Upper lobe of left lung (tissue), 6 donors: ENCODE measurements around the gene TBL1XR1. TPM values are rescaled to one million over a fixed set of nuclear protein-coding genes. Genes with fewer than 3 reads are reported as not detected.

Source experiments
- ATAC-seq, 2 donors: fragments of 200-7000 bp; cut with Tn5 transposase; one replicate each; pipeline ENCODE4 v1.9.1; 2022; ENCODE audit warnings: mild to moderate bottlenecking in 2 of 2, moderate library complexity in 2 of 2; ENCODE audit not compliant: low FRiP score in 2 of 2
- DNase-seq, 2 donors: peaks; one replicate each; pipeline ENCODE4 v3.0.0-alpha.2; 2019 to 2020
- H3K27ac ChIP-seq, 4 donors: fragments of 200-600 bp; sonication (generic); one replicate each; pipeline ENCODE4 v1.5.1; 2016 to 2019
- H3K27me3 ChIP-seq, 4 donors: fragments of 200-600 bp; sonication (generic); one replicate each; pipeline ENCODE4 v1.5.1; 2017 to 2019
- H3K36me3 ChIP-seq, 4 donors: fragments of 200-600 bp; sonication (generic); one replicate each; pipeline ENCODE4 v1.5.1; 2016 to 2019
- H3K4me1 ChIP-seq, 4 donors: fragments of 200-600 bp; sonication (generic); one replicate each; pipeline ENCODE4 v1.5.1; 2018 to 2019
- H3K4me3 ChIP-seq, 4 donors: fragments of 200-600 bp; sonication (generic); one replicate each; pipeline ENCODE4 v1.5.1; 2017 to 2019; ENCODE audit warnings: mild to moderate bottlenecking in 2 of 4, moderate library complexity in 1 of 4
- H3K9me3 ChIP-seq, 4 donors: fragments of 200-600 bp; sonication (generic); one replicate each; pipeline ENCODE4 v1.5.1; 2018 to 2019
- EP300 ChIP-seq, 4 donors: sonication (generic); formaldehyde crosslinking; IDR thresholded peaks; one replicate each; pipeline ENCODE4 v1.5.1; 2017; ENCODE audit warnings: antibody characterized with exemption in 4 of 4, control low read depth in 2 of 4
- POLR2A ChIP-seq, 4 donors: fragments of 450-650 bp; IDR thresholded peaks; one replicate each; pipeline ENCODE4 v1.5.1; 2016 to 2017; ENCODE audit warnings: antibody characterized with exemption in 4 of 4, mild to moderate bottlenecking in 2 of 4
- POLR2AphosphoS5 ChIP-seq, 2 donors: sonication (generic); formaldehyde crosslinking; IDR thresholded peaks; one replicate each; pipeline ENCODE4 v1.5.1; 2017; ENCODE audit warnings: antibody characterized with exemption in 2 of 2
- WGBS, 2 donors: methylation state at CpG; one replicate each; pipeline ENCODE4 v1.1.5; 2017 to 2018; 5-methylcytosine and 5-hydroxymethylcytosine counted together
- total RNA-seq, 6 donors: library from RNA; depleted of rRNA in 4 of 6; stranded (reverse); fragments of >200 nt in 4 of 6; gene quantifications; one replicate each; pipeline versions ENCODE4 v1.1.0 to v1.2.1, GENCODE V29; 2016 to 2021
- TF ChIP-seq, protein P1 (sequence below), 6 experiments: fragments of 450-650 bp in 4 of 6; fragments of 200-600 bp in 2 of 6; sonication (generic) in 2 of 6; IDR thresholded peaks; one replicate each; pipeline ENCODE4 v1.5.1; 2016 to 2019; ENCODE audit warnings: antibody characterized with exemption in 6 of 6
- donor health status: DM: no; HTN: no; CAD: no; lungs with moderate emphysema.
- donor health status: DM: no; HTN: yes; CAD: no; lungs with severe emphysema.

Gene TBL1XR1
- total RNA-seq, 6 donors from 2014 or later, result 46.1 to 156 (median 86.6) TPM

DNA sequence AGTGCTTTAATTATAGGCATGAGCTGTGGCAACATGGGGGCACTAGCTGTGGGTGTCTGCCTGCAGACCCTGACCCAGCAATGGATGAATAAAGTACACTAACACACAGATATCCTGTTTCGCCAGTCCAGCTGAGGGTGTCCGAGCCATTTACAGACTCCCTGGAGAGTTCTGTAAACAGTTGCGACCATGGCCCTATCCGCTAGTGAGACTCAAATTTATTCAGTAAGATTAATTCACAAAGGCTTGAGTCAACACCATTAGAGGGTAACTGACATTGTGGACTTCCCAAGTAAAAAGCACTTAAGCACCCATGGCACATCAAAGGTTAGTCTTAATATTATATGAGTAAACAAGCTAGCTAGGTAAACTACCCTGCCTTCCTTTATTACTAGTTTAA lies 161.6 kb downstream of the TBL1XR1 start:
- Histone ChIP-seq H3K9me3 (no peaks in the 10 kb centered on the region), H3K4me1 (peaks cover 0 to 1% (median under 1%) of the 10 kb centered on the region in 4 donors), H3K4me3 (no peak overlapping the region), H3K27me3 (no peaks in the 10 kb centered on the region), H3K27ac (no peak overlapping the region), H3K36me3 (peaks cover 11 to 75% (median 14%) of the 10 kb centered on the region in 4 donors)
- no peak for TF ChIP-seq POLR2A (IDR thresholded peaks at IDR 0.05)
- no peak for TF ChIP-seq POLR2AphosphoS5 (IDR thresholded peaks at IDR 0.05)
- TF ChIP-seq, protein P1, sequence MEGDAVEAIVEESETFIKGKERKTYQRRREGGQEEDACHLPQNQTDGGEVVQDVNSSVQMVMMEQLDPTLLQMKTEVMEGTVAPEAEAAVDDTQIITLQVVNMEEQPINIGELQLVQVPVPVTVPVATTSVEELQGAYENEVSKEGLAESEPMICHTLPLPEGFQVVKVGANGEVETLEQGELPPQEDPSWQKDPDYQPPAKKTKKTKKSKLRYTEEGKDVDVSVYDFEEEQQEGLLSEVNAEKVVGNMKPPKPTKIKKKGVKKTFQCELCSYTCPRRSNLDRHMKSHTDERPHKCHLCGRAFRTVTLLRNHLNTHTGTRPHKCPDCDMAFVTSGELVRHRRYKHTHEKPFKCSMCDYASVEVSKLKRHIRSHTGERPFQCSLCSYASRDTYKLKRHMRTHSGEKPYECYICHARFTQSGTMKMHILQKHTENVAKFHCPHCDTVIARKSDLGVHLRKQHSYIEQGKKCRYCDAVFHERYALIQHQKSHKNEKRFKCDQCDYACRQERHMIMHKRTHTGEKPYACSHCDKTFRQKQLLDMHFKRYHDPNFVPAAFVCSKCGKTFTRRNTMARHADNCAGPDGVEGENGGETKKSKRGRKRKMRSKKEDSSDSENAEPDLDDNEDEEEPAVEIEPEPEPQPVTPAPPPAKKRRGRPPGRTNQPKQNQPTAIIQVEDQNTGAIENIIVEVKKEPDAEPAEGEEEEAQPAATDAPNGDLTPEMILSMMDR (IDR thresholded peaks at IDR 0.05), result no peak
- TF ChIP-seq EP300 (IDR thresholded peaks at IDR 0.05), result no peak
- 95 to 96% methylated on average over 2 to 4 of the region's 4 CpGs for WGBS, 2 donors
- no peak for DNase-seq
- ATAC-seq, result no peak

DNA sequence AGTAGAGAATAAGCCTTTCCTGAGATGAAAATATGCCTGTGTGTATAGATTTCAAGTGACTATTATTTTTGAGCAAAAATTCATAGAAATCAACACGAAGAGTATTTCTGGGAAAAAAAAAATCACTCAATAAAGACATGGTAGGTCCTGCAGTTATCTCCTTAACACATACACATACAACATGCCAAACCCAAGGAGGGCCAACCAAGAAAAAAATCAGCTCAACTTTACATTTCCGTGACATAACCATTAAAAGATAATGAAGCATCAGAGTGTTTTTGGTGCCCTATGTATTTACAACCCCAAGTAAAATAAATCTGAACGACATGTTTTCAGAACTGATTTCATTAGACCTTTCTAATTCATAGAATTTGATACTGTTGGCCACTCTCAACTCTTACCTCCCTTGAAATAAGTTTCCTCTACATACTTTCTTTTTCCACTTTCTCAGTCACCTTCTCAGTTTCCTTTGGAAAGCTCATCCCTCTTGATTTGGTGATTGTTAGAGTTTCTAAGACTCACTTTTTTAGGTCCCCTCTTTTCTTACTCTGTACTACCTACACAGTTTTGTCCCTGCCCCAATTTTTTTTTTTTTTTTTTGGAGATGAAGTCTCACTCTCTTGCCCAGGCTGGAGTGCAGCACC lies 162.3 kb downstream of the TBL1XR1 start:
- H3K4me3 ChIP-seq, result no peak overlapping the region
- no peaks in the 10 kb centered on the region for H3K4me1 ChIP-seq
- DNase-seq (no peak), ATAC-seq (no peak)
- TF ChIP-seq POLR2A (IDR thresholded peaks at IDR 0.05) (no peak), POLR2AphosphoS5 (IDR thresholded peaks at IDR 0.05) (no peak), EP300 (IDR thresholded peaks at IDR 0.05) (no peak)
- TF ChIP-seq, protein P1 (IDR thresholded peaks at IDR 0.05), result no peak
- H3K9me3 ChIP-seq, result no peaks in the 10 kb centered on the region
- 66 to 95% methylated on average over 3 of the region's 3 CpGs for WGBS, 2 donors
- peaks cover 11 to 79% (median 14%) of the 10 kb centered on the region in 4 donors for H3K36me3 ChIP-seq
- no peaks in the 10 kb centered on the region for H3K27me3 ChIP-seq
- no peak overlapping the region for H3K27ac ChIP-seq

DNA sequence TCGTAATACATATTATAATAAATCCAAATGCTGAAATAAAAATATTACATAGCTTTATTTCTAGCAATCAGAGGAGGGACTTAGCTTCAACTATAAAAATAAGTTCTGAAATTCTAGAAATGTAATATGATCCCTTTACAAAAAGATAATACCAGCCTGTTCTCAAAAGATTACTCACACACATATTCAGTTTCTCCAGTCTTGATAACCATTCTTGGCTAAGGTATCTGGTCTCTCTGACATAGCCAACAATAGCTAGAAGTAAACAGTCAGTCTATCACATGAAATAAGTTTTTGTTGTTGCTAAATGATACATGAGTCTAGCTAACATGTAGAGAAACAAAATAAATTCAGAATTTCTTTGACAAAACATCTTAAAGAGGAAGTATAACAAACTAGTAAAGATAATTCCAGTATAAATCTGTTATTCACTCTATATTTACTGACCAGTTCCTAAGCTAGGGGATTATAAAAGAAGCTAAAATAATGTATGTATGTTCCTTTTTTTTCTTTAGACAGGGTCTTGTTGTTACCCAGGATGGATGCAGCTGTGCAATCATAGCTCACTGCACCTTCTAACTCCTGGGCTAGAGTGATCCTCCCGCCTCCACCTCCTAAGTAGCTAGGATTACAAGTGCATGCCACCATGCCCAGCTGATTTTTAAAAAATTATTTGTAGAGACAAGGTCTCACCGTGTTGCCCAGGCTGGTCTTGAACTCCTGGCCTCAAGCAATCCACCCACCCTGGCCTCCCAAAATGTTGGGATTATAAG lies 170.6 kb downstream of the TBL1XR1 start:
- Histone ChIP-seq H3K27ac (no peak overlapping the region), H3K4me1 (no peaks in the 10 kb centered on the region), H3K27me3 (no peaks in the 10 kb centered on the region), H3K9me3 (no peaks in the 10 kb centered on the region), H3K36me3 (peaks cover 0 to 63% (median 2%) of the 10 kb centered on the region in 4 donors), H3K4me3 (no peak overlapping the region)
- no peak for DNase-seq
- ATAC-seq, result no peak
- no peak for TF ChIP-seq POLR2A (IDR thresholded peaks at IDR 0.05)
- TF ChIP-seq, protein P1 (IDR thresholded peaks at IDR 0.05), result no peak
- TF ChIP-seq EP300 (IDR thresholded peaks at IDR 0.05), result no peak
- no peak for TF ChIP-seq POLR2AphosphoS5 (IDR thresholded peaks at IDR 0.05)
- WGBS, 2 donors, result 92 to 93% methylated on average over 3 of the region's 3 CpGs

DNA sequence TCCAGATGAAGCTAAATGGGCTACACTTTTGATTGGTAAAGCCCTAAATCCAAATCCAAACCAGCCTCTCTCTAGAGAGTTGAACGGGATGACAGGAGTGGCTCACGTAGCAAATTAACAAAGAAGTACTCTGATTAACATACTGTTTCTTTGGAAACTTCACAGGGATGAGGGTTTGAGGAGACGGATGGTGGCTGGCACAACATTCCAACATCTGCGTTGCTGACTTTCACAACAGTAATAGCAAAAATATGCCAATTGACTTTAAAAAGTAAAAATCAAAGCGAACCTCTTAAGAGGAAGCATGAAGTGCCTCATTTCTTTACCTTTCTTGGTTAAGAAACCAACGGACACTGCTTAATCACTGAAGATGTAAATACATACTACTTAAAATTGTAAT lies 181.4 kb downstream of the TBL1XR1 start:
- Histone ChIP-seq H3K4me3 (no peak overlapping the region), H3K27ac (no peak overlapping the region), H3K27me3 (no peaks in the 10 kb centered on the region), H3K9me3 (no peaks in the 10 kb centered on the region), H3K4me1 (no peaks in the 10 kb centered on the region), H3K36me3 (peaks cover 0 to 7% (median 0%) of the 10 kb centered on the region in 4 donors)
- WGBS, 2 donors, result 69 to 70% methylated on average over 6 of the region's 6 CpGs
- TF ChIP-seq, protein P1 (IDR thresholded peaks at IDR 0.05), result no peak
- TF ChIP-seq EP300 (IDR thresholded peaks at IDR 0.05) (no peak), POLR2AphosphoS5 (IDR thresholded peaks at IDR 0.05) (no peak), POLR2A (IDR thresholded peaks at IDR 0.05) (no peak)
- DNase-seq (no peak), ATAC-seq (no peak)
